Stimulated activated CD8-positive, alpha-beta memory T cell treated with anti-CD3 and anti-CD28 coated beads, Interleukin-2, amount 100 ng/mL, for 48 hours (primary cell): ENCODE results near the gene TUBA1A.
"Not testable (repeated sequence)": the region's sequence is repeated elsewhere in the genome, so short reads cannot be mapped to it uniquely, and the experiment has no call there.

Source experiments
- DNase-seq, 2 donors: peaks; one replicate each; pipeline ENCODE4 v3.0.0-alpha.2; 2020; ENCODE audit warnings: low read depth in 2 of 2

Gene TUBA1A

DNA sequence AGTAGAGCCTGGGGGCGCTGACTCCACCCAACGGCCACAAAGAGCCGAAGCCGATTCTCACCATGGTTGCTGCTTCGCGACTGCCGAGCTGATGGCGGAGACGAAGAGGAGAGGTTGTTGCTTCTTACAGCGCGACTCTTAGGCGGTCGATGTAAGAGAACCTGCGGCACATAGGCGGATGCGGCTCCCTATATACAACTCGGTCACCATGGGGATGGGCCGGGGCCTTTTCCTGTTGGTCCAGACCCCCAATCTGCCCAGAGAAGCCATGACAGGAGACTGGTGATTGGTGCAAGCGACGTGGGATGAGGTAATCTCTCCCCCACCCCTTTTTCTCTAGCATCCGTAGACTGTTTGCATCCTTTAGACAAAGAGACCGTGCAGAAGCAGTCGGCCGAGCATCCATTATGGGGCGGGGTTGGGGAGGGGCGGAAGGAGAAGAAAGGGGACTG lies at the start of gene TUBA1A:
Gene TUBA1A (minus strand): TSS at position 165 of the 452 bp plus-strand sequence. CDS start 101 bp downstream, at position 64.
- peak; percentile 77 to 90 for DNase-seq

DNA sequence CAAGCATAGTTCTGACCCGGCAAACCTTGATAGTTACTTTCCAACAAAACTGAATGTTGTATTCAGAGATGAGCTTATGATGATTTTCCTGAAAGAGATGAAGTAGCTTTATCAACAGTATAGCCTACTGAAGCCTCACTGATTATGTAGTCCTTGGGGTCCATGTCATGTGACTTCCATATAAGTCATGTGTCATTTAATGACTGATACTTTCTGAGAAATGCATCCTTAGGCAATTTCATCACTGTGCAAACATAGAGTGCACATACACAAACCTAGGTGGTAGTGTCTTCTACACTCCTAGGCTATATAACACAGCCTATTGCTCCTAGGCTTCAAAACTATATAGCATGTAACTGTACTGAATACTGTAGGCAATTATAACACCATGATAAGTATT lies 47.5 kb upstream of the TUBA1A start:
- DNase-seq: no peak

DNA sequence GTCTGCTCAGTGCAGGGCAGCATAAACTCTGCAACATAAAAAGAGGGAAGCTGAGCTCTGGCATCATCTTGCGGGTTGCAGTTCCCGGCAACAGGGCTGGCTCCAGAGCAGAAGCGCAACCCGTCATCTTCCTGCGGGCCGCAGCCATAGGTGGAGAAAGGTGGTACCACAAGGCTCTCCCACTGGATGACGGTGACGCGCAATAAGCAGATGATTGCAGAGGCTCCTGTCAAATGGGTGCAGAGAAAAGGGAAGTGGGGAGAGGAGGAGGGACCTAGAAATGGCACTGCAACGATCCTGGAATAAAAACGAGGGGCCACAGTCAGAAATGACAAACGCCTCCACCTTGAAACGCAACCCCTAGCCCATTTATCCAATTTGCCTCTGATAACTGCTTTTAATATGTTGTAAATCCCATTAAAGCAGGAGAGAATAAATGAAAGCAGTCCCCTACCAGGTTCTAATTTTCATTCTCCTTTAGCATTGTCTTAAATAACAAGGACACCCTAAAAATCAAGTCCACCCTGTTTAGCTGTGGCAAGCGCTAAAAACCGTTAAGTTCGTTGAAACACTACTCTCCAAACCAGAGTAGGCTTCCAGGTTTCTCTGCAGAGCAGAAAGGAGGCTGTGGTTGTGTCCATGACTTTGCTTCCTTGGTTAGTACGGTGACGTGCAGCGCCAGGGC lies 45.1 kb upstream of the TUBA1A start:
- DNase-seq: no peak

DNA sequence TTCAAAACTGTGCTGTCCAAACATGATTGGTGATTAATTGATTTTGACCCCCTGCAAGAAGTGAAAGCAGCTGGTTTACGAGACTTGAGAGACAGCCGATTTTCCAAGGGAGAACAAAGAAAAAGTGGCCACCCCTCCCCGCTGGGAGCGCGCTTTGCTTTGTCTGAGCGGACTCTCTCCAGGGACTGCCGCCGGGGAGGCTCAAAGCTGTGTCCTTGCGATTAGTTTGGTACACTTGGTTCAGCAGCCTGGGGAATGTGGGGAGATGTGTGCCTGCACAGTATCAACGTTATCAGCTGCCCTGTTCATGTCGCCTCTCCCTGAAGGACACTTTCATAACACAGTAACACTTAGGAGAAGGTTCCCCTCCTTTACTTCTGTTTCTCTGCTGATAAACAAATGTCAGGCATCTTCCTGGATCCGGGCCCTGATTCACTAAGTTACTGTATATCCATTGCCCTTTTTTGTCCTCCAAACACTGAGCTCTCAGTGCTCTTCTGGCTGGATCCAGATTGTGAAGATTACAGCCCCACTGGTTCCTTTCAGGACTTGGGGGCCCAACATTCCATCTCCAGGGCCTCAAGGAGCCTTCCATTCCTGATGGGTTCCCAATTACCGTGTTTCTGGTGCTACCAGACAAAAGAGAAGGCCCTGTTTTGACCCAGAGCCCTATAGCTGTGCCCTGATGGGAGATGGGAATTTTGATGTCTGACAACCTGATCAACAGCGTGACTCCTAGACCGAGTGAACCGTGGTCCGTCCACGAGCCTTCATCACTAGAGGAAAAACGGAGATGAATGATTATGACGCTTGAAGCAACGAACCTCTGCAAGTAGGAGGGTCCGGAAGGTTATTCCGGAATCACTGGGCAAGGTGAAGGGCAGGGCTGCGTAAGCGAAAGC lies 44.3 kb upstream of the TUBA1A start:
- DNase-seq: no peak

DNA sequence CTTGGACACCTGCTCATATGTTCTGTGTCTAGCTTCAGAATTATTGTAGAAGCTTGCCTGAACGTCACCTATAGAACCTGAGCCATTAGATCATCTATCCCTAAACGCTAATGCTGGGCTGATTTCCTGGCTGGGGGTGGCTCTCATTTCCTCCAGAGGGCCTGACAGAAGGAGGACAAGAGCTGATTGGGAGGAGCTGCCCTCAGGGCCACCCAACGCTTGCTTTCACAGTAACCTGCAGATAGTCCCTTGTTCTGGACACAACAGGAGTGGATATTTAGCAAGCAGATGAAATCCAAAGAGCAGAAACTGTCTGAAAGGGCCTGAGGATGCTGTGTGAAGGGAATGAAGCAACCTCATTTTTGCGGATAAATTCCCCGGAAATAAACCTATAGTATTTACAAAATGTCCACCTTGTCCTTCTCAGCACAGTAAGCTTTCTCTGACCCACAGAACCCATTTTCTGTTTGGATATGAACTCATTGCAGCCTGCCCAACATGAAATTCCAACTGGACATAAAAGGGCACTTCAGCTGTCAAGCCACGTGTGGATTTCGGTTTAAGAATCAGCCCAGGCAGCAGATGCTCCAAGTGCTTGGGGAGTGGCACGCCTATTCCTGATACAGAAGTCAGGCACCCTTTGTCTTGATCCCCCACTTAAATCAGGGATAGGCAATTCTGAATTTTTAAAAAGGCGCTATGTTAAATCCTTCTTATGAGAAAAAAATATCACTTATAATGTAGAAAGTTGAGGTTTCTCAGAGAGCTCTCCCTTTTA lies 43.2 kb upstream of the TUBA1A start:
- no peak for DNase-seq

DNA sequence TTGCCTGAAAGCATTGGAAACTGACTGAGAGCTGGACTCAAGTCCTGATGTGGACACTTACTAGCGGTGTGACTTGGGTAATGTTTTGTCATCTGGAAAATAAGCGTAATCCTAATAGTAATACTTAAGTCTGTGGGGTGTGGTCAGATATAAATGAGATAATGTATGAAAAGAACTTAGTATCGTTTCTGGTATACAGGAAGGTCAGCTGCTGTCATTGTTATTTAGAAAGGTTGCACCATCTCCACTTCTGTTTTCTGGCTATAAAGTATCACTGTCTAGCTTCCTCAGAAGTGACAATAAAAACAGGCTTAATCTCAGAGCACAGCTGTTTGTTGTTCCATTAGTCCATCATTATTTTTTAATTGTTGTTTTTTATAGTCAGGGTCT lies 41.9 kb upstream of the TUBA1A start:
- DNase-seq: no peak

DNA sequence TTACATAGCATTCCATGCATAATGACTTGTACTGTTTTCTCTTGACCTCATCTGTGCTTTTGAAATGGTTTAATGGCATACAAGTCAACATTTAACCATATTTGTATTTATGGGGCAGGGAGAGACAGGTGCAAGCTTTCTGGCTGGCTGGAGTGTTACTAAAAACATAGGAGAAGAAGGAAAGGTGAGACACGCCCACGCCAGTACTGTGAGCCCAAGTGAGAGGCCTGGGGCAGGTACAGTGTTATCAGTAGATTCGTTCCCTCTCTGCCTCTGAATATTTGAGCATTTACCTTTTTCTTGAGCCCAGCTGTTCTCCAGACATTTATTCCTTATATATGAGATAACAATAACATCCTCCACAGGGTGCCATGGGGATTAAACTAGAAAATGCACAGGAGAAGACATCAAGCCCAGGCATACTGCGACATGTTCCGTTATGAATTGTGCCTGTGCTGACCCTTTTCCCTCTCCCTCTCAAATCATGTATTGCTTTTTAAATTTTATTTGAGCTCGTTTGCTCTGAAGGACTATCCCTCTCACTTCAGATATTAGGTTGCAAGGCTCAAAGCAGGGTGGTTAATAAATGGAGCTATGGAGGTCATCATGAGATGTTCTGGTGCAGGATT lies 41.4 kb upstream of the TUBA1A start:
- no peak for DNase-seq

DNA sequence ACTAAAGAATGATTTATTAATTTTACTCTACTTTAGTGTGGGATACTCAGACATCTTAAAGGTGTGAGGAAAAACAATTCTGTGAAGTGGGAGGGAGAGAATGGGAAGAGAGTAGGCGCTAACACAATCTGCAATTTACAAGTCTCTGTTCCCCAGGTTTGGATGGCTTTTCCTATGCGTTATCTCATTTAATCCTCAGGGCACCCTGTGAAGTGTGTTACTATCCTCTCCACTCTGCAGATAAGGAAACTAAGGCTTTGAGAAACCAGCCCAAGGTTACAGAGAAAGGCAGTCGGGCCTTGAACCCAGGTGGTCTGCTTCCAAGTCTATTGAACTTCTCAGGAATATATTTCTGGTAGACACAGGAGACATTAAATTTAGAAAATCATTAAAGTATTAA lies 39.8 kb upstream of the TUBA1A start:
- no peak for DNase-seq

DNA sequence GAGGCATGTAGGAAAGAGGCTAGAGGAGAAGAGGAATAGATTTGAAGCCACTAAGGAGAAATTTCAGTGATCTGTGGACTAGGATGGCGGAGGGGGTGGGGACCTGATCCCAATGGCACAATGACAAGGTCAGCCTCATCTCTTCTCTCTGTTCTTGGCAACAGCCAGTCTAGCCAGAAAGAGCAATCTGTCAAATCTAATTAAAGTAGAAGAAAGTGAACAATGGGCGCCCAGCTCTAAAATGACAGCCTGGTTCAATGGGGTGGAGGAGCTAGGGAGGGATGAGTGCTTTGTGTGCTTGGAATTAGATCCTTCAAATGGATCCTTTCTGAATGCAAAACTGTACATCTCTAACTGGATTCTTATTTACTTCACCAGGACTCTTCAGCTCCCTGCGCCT lies 38.8 kb upstream of the TUBA1A start:
- DNase-seq: no peak

DNA sequence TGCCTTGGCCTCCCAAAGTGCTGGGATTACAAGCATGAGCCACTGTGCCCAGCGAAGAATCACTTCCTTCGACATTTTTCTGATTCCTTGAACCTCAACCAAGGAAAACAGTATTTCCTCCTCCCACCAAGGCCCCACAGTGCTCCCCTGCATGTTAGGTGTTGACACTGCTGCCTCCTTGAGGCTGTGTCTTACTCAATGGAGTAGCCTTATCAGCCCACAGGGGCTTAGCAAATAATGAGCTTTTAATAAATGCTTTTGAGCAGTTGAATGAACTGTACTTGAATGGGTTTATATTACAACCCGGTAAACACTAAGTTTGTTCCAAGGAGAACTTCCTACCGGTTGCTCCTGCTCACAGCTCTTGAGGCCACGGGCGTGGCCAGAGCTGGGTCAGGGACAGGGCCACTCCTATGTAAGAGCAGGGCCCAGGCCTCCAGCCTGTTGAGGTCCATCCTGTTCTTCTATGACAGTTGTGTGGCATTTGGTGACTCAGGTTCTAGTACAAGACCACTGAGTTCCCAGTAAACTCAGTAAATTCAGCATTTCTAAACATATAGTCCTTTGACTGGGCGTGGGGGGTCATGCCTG lies 36.8 kb upstream of the TUBA1A start:
- no peak for DNase-seq

DNA sequence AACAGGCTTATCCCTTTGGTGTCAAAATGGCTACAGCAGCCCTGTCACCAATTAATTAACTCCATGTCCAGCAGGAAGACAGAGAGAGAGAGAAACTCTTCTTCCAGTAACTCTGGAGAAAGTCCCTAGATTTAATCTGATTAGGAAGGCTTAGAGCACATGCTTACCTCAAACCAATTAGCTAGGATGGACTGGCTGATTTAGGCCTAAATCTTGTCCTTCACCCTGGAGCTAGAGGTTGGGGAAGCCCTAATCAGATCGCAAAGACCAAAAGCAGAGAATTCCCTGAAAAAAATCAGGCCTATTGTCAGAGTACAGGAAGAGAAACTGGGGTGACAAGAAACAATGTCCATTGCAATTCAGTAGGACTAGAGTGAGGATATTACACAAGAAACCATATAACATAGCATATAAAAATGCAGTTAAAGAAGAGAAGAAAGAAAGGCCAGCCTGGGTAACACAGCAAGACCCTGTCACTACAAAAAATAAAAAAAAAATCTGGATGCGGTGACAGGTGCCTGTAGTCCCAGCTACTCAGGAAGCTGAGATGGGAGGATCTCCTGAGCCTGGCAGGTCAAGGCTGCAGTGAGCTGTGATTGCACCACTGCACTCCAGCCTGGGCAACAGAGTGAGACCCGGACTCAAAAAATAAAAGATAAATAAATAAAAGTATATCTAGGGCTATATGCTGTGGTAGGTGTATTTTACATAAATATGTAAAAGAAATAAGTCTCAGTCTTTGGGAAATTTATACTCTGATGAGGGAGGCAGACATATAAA lies 34.9 kb upstream of the TUBA1A start:
- DNase-seq: no peak

DNA sequence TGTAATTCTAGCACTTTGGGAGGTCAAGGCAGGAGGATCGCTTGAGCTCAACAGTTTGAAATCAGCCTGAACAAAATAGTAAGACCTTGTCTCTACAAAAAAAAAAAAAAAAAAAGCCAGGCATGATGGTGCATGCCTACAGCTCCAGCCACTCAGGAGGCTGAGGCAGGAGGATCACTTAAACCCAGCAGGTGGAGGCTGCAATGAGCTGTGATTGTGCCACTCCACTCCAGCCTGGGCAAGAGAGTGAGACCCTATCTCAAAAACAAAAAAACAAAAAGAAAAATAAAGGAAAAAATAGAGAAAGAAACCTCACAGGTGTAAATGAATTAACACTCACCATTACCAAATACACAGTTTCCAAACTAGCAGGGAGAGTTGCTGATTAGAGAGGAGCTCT lies 34.2 kb upstream of the TUBA1A start:
- DNase-seq: no peak

DNA sequence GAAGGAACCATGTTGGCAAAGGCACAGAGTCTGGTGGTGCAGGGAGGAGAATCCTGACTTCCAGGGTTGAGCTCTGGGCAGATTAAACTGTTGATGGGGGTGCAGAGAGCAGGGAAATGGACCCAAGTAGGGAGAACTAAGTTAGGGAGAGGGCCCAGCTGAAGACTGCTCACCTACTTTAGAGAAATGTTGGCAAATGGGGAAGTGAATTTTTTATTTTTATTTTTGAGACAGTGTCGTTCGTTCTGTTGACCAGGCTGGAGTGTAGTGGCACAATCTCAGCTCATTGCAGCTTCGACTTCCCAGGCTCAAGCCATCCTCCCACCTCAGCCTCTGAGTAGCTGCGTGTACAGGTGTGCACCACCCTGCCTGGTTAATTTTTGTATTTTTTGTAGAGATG lies 32.1 kb upstream of the TUBA1A start:
- DNase-seq: no peak

DNA sequence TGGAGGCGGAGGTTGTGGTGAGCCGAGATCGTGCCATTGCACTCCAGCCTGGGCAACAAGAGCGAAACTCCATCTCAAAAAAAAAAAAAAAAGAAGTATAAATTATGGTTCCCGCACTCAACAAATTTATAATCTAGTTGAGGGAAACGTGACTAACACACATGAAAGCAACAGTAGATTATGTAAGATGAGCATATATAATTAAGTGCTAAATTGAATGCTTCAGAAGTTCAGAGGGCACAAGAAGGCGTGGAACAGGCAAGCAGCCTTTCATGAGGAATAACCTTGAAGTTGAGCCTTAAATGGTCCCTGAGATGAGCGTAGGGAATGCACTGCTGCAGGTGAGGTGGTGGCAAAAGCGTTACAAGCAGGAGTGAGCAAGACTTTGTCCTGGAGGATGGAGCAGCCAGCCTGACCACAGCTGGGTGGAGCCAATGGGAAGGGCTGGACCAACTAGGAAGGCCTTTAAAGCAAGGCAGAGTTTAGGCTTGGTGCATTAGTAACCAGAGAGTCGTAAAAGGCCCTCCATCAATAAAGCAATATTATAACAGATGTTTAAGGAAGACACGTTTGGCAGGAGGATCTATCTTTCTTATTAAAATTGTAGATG lies 30.6 kb upstream of the TUBA1A start:
- no peak for DNase-seq

DNA sequence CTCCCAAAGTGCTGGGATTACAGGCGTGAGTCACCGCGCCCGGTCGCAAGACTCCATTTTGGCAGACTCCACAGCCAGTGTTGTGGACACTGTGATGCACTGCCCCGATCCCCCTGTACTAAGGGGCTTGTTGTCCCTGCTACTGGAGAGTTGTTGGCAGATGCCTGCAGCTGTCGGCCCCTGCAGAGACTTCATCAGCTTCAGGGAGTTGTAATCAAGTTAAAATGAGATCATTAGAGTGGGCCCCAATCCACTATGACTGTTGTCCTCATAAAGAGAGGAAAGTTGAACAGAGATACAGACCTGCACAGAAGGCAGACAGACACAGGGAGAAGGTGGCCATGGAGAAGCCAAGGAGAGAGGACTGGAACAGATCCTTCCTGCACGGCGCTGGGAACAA lies 23.7 kb upstream of the TUBA1A start:
- DNase-seq: no peak

DNA sequence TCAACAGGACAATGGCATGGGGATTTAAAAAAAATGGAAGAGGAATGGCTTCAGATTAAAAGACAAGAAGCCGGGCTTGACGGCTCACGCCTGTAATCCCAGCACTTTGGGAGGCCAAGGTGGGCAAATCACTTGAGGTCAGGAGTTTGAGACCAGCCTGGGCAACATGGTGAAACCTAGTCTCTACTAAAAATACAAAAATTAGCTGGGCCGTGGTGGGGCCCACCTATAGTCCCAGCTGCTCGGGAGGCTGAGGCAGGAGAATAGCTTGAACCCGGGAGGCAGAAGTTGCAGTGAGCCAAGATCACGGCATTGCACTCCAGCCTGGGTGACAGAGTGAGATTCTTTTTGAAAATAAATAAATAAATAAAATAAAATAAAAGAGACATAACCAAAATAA lies 21.8 kb upstream of the TUBA1A start:
- DNase-seq: not testable (repeated sequence)

DNA sequence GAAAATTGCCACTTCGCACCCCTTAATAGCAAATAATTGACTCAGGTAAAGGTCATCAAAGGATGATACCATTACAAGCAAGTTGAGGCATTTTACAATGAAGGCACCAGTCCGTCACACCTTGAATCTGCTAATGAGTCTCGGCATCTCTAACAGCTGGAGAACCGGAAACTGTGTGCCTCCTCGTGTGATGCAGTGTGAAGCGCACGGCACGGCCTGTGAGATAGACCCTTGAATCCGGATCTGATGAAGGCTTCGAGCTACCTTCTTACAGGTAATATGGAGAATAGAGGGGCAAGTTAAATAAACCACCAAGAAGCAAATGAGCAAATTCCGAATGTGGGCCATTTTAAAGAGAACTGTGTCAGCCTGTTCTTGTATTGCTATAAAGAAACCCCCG lies 19.8 kb upstream of the TUBA1A start:
- no peak for DNase-seq

DNA sequence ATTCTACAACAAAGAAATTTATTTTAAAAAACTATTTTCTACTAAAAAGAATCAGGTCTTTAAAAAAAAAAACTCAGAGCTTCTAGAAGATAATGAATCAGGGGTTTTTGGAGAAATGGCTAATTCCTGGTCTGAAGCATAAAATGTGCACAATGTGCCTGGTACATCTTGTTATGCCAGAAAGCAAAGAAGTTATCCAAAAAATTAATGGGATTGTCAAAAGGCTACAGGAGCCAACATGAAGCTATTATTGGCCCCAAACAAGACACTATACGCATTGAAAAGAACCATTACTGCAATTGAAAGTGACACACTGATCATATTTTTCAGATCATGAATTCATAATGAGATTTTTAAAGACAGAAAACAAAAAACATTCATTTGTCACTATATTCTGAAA lies 19.3 kb upstream of the TUBA1A start:
- DNase-seq: no peak

DNA sequence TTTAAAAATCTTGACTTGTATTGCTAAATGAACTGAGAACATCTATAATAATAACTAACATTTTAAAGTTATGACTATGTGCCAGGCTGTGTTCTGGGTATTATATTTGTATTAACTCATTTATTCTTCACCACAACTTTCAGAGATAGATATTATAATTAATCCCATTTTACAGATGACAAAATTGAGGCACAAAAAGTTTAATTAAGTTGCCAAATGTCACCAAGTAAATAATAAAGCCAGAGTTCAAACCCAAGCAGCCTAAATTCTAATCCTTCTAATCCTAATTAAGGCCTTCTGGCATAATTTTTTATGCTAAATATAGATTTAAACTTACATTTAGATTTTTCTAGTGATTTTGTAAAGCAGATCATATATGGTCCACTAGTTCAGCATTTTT lies 17.5 kb upstream of the TUBA1A start:
- DNase-seq: no peak

DNA sequence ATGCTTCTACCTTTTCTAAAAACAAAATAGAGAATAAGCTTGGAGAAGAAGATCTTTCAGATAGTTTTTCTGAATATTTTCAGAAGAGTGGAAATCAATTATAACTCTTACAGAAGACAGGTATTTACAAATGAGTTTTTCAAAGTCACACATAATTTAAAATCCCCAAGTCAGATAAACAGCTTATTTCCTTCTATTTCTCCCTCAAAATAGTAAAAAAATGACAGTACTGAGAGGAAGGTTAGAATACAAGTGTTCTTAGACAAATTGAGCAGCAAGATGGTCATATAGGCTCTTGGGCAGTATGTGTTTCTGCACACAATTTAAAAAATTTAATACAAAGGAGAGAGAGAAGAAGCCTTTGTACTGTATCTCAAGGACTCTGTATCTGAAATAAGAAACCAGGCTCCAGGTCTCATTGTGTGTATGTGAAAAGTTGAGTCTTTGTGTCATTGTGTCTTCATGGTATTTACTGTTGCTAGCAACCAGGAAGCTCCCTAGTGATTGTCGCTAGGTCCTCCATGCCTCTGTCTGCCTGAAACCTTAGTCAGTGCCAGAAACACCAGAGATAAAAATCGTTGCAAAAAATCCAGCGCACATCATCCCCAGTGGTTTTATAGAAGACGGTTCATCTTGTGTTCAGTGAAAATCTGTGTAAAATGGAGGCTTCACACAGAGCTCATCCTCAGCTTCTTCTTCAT lies 12.9 kb upstream of the TUBA1A start:
- no peak for DNase-seq
